Right lobe of liver (tissue), 6 donors: ENCODE measurements around the gene SVIL. TPM values are rescaled to one million over a fixed set of nuclear protein-coding genes. Genes with fewer than 3 reads are reported as not detected.
"Not testable (repeated sequence)": the region's sequence is repeated elsewhere in the genome, so short reads cannot be mapped to it uniquely, and the experiment has no call there.

Source experiments
- ATAC-seq, 4 donors: fragments of 200-7000 bp; cut with Tn5 transposase; one replicate each; pipeline ENCODE4 v1.9.1; 2020; ENCODE audit warnings: mild to moderate bottlenecking in 4 of 4, moderate library complexity in 4 of 4
- DNase-seq, 3 donors: peaks; one replicate each; pipeline ENCODE4 v3.0.0-alpha.2; 2020
- H3K27ac ChIP-seq, 3 donors: fragments of 200-600 bp; one replicate each; pipeline ENCODE4 v1.8.0; 2022
- H3K27me3 ChIP-seq, 2 donors: fragments of 200-600 bp; one replicate each; pipeline ENCODE4 v1.8.0; 2022
- H3K36me3 ChIP-seq, 4 donors: fragments of 200-600 bp; sonication (generic) in 1 of 4; one replicate each; pipeline versions ENCODE4 v1.5.1 to v1.8.0; 2017 to 2022; ENCODE audit warnings: control low read depth in 1 of 4
- H3K4me1 ChIP-seq, 4 donors: fragments of 200-600 bp; sonication (generic) in 1 of 4; one replicate each; pipeline versions ENCODE4 v1.5.1 to v1.8.0; 2017 to 2022; ENCODE audit warnings: control low read depth in 1 of 4
- H3K4me3 ChIP-seq, 3 donors: fragments of 200-600 bp; one replicate each; pipeline ENCODE4 v1.8.0; 2022
- H3K9me3 ChIP-seq, 4 donors: fragments of 200-600 bp; sonication (generic) in 1 of 4; one replicate each; pipeline versions ENCODE4 v1.5.1 to v1.8.0; 2017 to 2022; ENCODE audit warnings: control low read depth in 1 of 4
- POLR2A ChIP-seq: fragments of 450-650 bp; IDR thresholded peaks from one replicate; pipeline ENCODE4 v1.6.1; 2017; ENCODE audit warnings: antibody characterized with exemption, mild to moderate bottlenecking
- WGBS: methylation state at CpG from one replicate; pipeline ENCODE4 v1.1.6; 2018; ENCODE audit warnings: low coverage, low lambda C conversion rate; ENCODE audit not compliant: insufficient coverage; ENCODE audit errors: missing lambda C conversion rate; 5-methylcytosine and 5-hydroxymethylcytosine counted together
- intact Hi-C, 2 donors: fragments of 100-400 bp; cut with DNase I; formaldehyde crosslinking; loops; one replicate each; pipeline versions ENCODE4 v1.11.2 to v1.14.1; 2022
- total RNA-seq, 6 experiments: library from RNA; depleted of rRNA in 2 of 6; stranded (reverse); fragments of >200 nt in 2 of 6; fragmentation: NEBNext Ultra II Directional in 3 of 6; extraction: Animal tissue kit (Norgen Biotek cat#: 25700) in 3 of 6; gene quantifications; one replicate each; pipeline versions ENCODE4 v1.1.0 to v1.2.4, GENCODE V29; 2016 to 2023
- TF ChIP-seq, protein P1 (sequence below), 4 donors: fragments of 200-600 bp in 3 of 4; fragments of 450-650 bp in 1 of 4; IDR thresholded peaks; one replicate each; pipeline versions ENCODE4 v1.5.1 to v1.8.0; 2016 to 2022; ENCODE audit warnings: antibody characterized with exemption in 4 of 4, mild to moderate bottlenecking in 2 of 4
- donor health status: DM: no; HTN: yes; CAD: no.
- donor health status: DM: no; HTN: no; CAD: no.
- donor health status: DM: no; HTN: no; CAD: no.
- donor health status: DM: no; HTN: yes; CAD: no.
- donor health status: DM: no; HTN: yes; CAD: no.

SVIL gene
- total RNA-seq, 6 experiments from 2014 or later, result 12.3 to 15.1 (median 13.6) TPM

DNA sequence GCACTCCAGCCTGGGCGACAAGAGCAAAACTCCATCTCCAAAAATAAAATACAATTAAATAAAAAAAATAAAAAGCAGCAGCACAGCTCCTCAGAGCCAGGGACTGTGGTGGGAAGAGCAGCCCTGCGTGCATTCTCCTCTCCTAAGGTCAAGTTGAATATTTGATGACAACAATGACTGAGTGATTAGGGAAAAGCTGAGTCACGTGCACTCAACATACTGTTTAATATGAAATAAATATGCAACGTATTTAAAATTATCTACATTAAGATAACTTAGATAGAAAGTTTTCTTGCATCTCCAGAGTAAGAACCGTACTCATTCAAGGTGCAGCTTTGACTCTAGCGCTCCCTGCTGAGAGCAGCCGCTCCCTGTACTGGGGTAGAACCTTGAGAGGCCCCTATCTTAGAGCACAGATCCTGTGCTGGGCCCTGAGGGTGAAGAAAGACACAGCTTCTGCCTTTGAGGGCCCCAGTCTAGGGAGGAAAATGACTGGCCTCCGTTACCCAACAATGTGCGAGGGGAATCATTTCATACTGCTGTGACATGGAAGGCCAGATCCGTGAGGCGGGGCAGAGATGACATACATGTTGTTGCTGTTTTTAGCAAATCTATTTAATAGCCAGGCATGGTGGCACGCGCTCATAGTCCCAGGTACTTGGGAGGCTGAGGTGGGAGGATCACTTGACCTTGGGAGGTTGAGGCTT lies 81.1 kb downstream of the SVIL start:
- no peak for DNase-seq

GRCh38 chr10:29553116-29553515 lies 81.7 kb downstream of the SVIL start:
- WGBS, result 82% methylated on average over 9 of the region's 9 CpGs
- intact Hi-C loops, ATAC-seq, H3K4me1 ChIP-seq, H3K27ac ChIP-seq, H3K4me3 ChIP-seq, H3K9me3 ChIP-seq, H3K27me3 ChIP-seq, DNase-seq: not testable (repeated sequence)
- H3K36me3 ChIP-seq, result peaks cover 0 to 11% (median 5%) of the 10 kb centered on the region in 4 donors

More for the DNA sequence above, 81.1 kb downstream of the SVIL start:
- H3K27me3 ChIP-seq, result no peaks in the 10 kb centered on the region
- intact Hi-C loops, result no loop called here
- no peak for ATAC-seq
- H3K36me3 ChIP-seq, result peaks cover 0 to 11% (median 5%) of the 10 kb centered on the region in 4 donors
- no peaks in the 10 kb centered on the region for H3K4me1 ChIP-seq
- H3K4me3 ChIP-seq, result no peak overlapping the region
- TF ChIP-seq, protein P1, sequence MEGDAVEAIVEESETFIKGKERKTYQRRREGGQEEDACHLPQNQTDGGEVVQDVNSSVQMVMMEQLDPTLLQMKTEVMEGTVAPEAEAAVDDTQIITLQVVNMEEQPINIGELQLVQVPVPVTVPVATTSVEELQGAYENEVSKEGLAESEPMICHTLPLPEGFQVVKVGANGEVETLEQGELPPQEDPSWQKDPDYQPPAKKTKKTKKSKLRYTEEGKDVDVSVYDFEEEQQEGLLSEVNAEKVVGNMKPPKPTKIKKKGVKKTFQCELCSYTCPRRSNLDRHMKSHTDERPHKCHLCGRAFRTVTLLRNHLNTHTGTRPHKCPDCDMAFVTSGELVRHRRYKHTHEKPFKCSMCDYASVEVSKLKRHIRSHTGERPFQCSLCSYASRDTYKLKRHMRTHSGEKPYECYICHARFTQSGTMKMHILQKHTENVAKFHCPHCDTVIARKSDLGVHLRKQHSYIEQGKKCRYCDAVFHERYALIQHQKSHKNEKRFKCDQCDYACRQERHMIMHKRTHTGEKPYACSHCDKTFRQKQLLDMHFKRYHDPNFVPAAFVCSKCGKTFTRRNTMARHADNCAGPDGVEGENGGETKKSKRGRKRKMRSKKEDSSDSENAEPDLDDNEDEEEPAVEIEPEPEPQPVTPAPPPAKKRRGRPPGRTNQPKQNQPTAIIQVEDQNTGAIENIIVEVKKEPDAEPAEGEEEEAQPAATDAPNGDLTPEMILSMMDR (IDR thresholded peaks at IDR 0.05), result no peak
- TF ChIP-seq POLR2A, result no peak
- no peak overlapping the region for H3K27ac ChIP-seq
- 91% methylated on average over 13 of the region's 13 CpGs for WGBS
- H3K9me3 ChIP-seq, result no peaks in the 10 kb centered on the region

DNA sequence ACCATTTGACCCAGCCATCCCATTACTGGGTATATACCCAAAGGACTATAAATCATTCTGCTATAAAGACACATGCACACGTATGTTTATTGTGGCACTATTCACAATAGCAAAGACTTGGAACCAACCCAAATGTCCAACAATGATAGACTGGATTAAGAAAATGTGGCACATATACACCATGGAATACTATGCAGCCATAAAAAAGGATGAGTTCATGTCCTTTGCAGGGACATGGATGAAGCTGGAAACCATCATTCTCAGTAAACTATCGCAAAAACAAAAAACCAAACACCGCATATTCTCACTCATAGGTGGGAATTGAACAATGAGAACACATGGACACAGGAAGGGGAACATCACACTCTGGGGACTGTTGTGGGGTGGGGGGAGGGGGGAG lies 85.3 kb downstream of the SVIL start:
- intact Hi-C loops, H3K27me3 ChIP-seq, H3K9me3 ChIP-seq, H3K4me3 ChIP-seq, H3K4me1 ChIP-seq, DNase-seq, ATAC-seq, H3K27ac ChIP-seq: not testable (repeated sequence)
- WGBS, result 100% methylated on average over 2 of the region's 3 CpGs
- H3K36me3 ChIP-seq, result peaks cover 0 to 11% (median 4%) of the 10 kb centered on the region in 4 donors

- Histone ChIP-seq H3K4me3 (no peak overlapping the region), H3K9me3 (no peaks in the 10 kb centered on the region), H3K36me3 (peaks cover 0 to 11% (median 3%) of the 10 kb centered on the region in 4 donors), H3K4me1 (no peaks in the 10 kb centered on the region), H3K27ac (no peak overlapping the region), H3K27me3 (no peaks in the 10 kb centered on the region)
- 94% methylated on average over 2 of the region's 2 CpGs for WGBS
- intact Hi-C loops, result no loop called here
- no peak for DNase-seq
- ATAC-seq, result no peak
- TF ChIP-seq, protein P1 (IDR thresholded peaks at IDR 0.05), result no peak
- no peak for TF ChIP-seq POLR2A
Measured at GRCh38 chr10:29546773-29547313, 87.9 kb downstream of the SVIL start.

- DNase-seq, result no peak
- TF ChIP-seq, protein P1 (IDR thresholded peaks at IDR 0.05), result no peak
- no peak for TF ChIP-seq POLR2A
- no peak overlapping the region for H3K4me3 ChIP-seq
- no peaks in the 10 kb centered on the region for H3K9me3 ChIP-seq
- intact Hi-C loops, result no loop called here
- 52% methylated on average over 4 of the region's 5 CpGs for WGBS
- no peak for ATAC-seq
- no peaks in the 10 kb centered on the region for H3K27me3 ChIP-seq
- H3K36me3 ChIP-seq, result no peaks in the 10 kb centered on the region
- no peak overlapping the region for H3K27ac ChIP-seq
- no peaks in the 10 kb centered on the region for H3K4me1 ChIP-seq
Measured at GRCh38 chr10:29545122-29545521, 89.6 kb downstream of the SVIL start.
